Thyroid gland (tissue), 4 donors: Measurements from ENCODE around the gene ATG14.

ENCODE experiments used
- POLR2A ChIP-seq, 2 donors: fragments of 450-650 bp; IDR thresholded peaks; one replicate each; pipeline ENCODE4 v1.6.1; 2017; ENCODE audit warnings: antibody characterized with exemption in 2 of 2, mild to moderate bottlenecking in 2 of 2, moderate library complexity in 1 of 2
- TF ChIP-seq, protein P1 (sequence below), 6 experiments: fragments of 200-600 bp in 3 of 6; fragments of 450-650 bp in 3 of 6; sonication (generic) in 3 of 6; IDR thresholded peaks; one replicate each; pipeline ENCODE4 v1.5.1; 2016 to 2019; ENCODE audit warnings: antibody characterized with exemption in 6 of 6, mild to moderate bottlenecking in 2 of 6, inconsistent platforms in 1 of 6, moderate library complexity in 1 of 6

DNA sequence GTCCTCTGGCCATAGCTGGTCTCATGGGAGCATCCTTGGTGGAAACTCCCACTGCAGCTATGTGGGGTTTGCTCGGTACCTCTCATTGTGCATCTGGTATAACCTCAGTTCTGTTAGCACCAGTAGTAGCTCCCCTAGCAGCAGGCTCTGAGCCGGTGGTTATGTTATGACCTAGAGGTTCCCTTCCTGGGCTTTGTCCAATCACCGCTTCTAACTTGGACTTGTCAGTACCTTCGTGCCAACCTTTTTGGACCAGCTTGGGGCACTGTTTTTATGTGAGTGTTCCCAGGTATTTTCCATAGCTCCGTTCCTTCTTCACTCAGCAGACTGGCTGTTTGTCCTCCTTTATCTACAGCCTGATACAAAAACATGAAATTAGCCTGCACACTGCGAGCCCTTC lies 55.7 kb downstream of the ATG14 start:
- TF ChIP-seq, protein P1, sequence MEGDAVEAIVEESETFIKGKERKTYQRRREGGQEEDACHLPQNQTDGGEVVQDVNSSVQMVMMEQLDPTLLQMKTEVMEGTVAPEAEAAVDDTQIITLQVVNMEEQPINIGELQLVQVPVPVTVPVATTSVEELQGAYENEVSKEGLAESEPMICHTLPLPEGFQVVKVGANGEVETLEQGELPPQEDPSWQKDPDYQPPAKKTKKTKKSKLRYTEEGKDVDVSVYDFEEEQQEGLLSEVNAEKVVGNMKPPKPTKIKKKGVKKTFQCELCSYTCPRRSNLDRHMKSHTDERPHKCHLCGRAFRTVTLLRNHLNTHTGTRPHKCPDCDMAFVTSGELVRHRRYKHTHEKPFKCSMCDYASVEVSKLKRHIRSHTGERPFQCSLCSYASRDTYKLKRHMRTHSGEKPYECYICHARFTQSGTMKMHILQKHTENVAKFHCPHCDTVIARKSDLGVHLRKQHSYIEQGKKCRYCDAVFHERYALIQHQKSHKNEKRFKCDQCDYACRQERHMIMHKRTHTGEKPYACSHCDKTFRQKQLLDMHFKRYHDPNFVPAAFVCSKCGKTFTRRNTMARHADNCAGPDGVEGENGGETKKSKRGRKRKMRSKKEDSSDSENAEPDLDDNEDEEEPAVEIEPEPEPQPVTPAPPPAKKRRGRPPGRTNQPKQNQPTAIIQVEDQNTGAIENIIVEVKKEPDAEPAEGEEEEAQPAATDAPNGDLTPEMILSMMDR (IDR thresholded peaks at IDR 0.05), result no peak
- no peak for TF ChIP-seq POLR2A (IDR thresholded peaks at IDR 0.05)
